Transverse colon (tissue), 4 donors: ENCODE data around the gene MAP2K6. TPM values are rescaled to one million over a fixed set of nuclear protein-coding genes. Genes with fewer than 3 reads are reported as not detected.

Experiments
- DNase-seq: peaks from one replicate; pipeline ENCODE4 v3.0.0-alpha.2; 2019
- H3K27ac ChIP-seq, 4 donors: fragments of 200-600 bp; sonication (generic); 2 replicates each; pipeline ENCODE4 v1.5.1; 2016 to 2018; ENCODE audit warnings: inconsistent platforms in 4 of 4
- H3K27me3 ChIP-seq: fragments of 200-600 bp; sonication (generic); 2 replicates; pipeline ENCODE4 v1.5.1; 2017; ENCODE audit warnings: inconsistent platforms
- H3K36me3 ChIP-seq, 4 donors: fragments of 200-600 bp; sonication (generic); 2 replicates each; pipeline ENCODE4 v1.5.1; 2017 to 2019; ENCODE audit warnings: inconsistent platforms in 4 of 4
- H3K4me1 ChIP-seq, 4 donors: fragments of 200-600 bp; sonication (generic); 2 replicates each; pipeline ENCODE4 v1.5.1; 2017 to 2020; ENCODE audit warnings: inconsistent platforms in 4 of 4
- H3K4me3 ChIP-seq, 4 donors: fragments of 200-600 bp; sonication (generic); 1 replicate in 1 of 4; 2 replicates in 3 of 4; pipeline versions ENCODE4 v1.5.1 to v1.6.1; 2017 to 2019; ENCODE audit warnings: inconsistent platforms in 4 of 4
- H3K9me3 ChIP-seq, 2 donors: fragments of 200-600 bp; sonication (generic); 2 replicates each; pipeline ENCODE4 v1.5.1; 2017 to 2019; ENCODE audit warnings: inconsistent platforms in 2 of 2
- CTCF ChIP-seq, 5 experiments: fragments of 200-600 bp in 3 of 5; fragments of 450-650 bp in 2 of 5; sonication (generic) in 3 of 5; IDR thresholded peaks; 1 replicate in 2 of 5; 2 replicates in 3 of 5; pipeline ENCODE4 v1.5.1; 2016 to 2017; ENCODE audit warnings: antibody characterized with exemption in 5 of 5, inconsistent platforms in 3 of 5, mild to moderate bottlenecking in 2 of 5, moderate library complexity in 1 of 5
- EP300 ChIP-seq: sonication (generic); formaldehyde crosslinking; IDR thresholded peaks from one replicate; pipeline ENCODE4 v1.6.1; 2017; ENCODE audit warnings: antibody characterized with exemption, low read depth
- POLR2A ChIP-seq: fragments of 450-650 bp; IDR thresholded peaks from one replicate; pipeline ENCODE4 v1.6.1; 2016; ENCODE audit warnings: antibody characterized with exemption, mild to moderate bottlenecking, moderate library complexity
- POLR2AphosphoS5 ChIP-seq, 3 donors: sonication (generic); formaldehyde crosslinking; IDR thresholded peaks; one replicate each; pipeline ENCODE4 v1.6.1; 2016; ENCODE audit warnings: antibody characterized with exemption in 3 of 3
- WGBS, 2 donors: methylation state at CpG; one replicate each; pipeline ENCODE4 v1.1.5; 2018; ENCODE audit warnings: low coverage in 1 of 2; 5-methylcytosine and 5-hydroxymethylcytosine counted together
- in situ Hi-C, 4 donors: fragments of 200-750 bp; cut with MboI; loops; one replicate each; pipeline versions ENCODE4 v1.15.0 to v1.15.1; 2017; ENCODE audit warnings: low sequenced_read_pairs in 3 of 4, low pct_ligation_motif_present in 1 of 4, low pct_unique_long_range_greater_than_20kb in 1 of 4
- intact Hi-C: fragments of 100-400 bp; cut with DNase I; formaldehyde crosslinking; loops from one replicate; pipeline ENCODE4 v1.15.1; 2023; ENCODE audit warnings: low total_unique reads
- total RNA-seq, 4 donors: library from RNA; depleted of rRNA; stranded (reverse); fragments of >200 nt; gene quantifications; one replicate each; pipeline ENCODE4 v1.1.0, GENCODE V29; 2016

The MAP2K6 gene
- total RNA-seq, 4 donors from 2014 or later: 16.1 to 50.7 (median 45.8) TPM

- H3K36me3 ChIP-seq: no peaks in the 10 kb centered on the region
- no peak overlapping the region for H3K4me3 ChIP-seq
- H3K27ac ChIP-seq: no peak overlapping the region
- in situ Hi-C loops: loop anchor here in 2 of 4 donors (25.0 kb wide), 1 partner anchor 572 kb away; the partner anchor contains the start of gene KCNJ2 (in 2 of the 2)
- no peak for DNase-seq
- TF ChIP-seq EP300 (no peak), POLR2AphosphoS5 (IDR thresholded peaks at IDR 0.05) (no peak), CTCF (IDR thresholded peaks at IDR 0.05) (no peak), POLR2A (no peak)
- 86 to 95% methylated on average over 1 of the region's 1 CpG for WGBS, 2 donors
- no peaks in the 10 kb centered on the region for H3K4me1 ChIP-seq
- H3K27me3 ChIP-seq: no peaks in the 10 kb centered on the region
- H3K9me3 ChIP-seq: no peaks in the 10 kb centered on the region
- intact Hi-C loops: no loop called here
Observed at GRCh38 chr17:69590671-69591070, 176.2 kb downstream of the MAP2K6 start.

GRCh38 chr17:69592692-69593350, 178.3 kb downstream of the MAP2K6 start:
- Histone ChIP-seq H3K27ac (no peak overlapping the region), H3K36me3 (no peaks in the 10 kb centered on the region), H3K9me3 (no peaks in the 10 kb centered on the region), H3K4me3 (no peak overlapping the region), H3K4me1 (no peaks in the 10 kb centered on the region), H3K27me3 (no peaks in the 10 kb centered on the region)
- DNase-seq: no peak
- in situ Hi-C loops (loop anchor here in 2 of 4 donors (25.0 kb wide), 1 partner anchor 569 kb away; the partner anchor contains the start of gene KCNJ2 (in 2 of the 2)), intact Hi-C loops (no loop called here)
- 63 to 64% methylated on average over 3 of the region's 3 CpGs for WGBS, 2 donors
- TF ChIP-seq POLR2AphosphoS5 (IDR thresholded peaks at IDR 0.05) (no peak), CTCF (IDR thresholded peaks at IDR 0.05) (no peak), POLR2A (no peak), EP300 (no peak)

- Histone ChIP-seq H3K27me3 (no peaks in the 10 kb centered on the region), H3K4me1 (no peaks in the 10 kb centered on the region), H3K36me3 (no peaks in the 10 kb centered on the region), H3K27ac (no peak overlapping the region), H3K4me3 (no peak overlapping the region), H3K9me3 (no peaks in the 10 kb centered on the region)
- intact Hi-C loops: no loop called here
- TF ChIP-seq POLR2A: no peak
- no peak for TF ChIP-seq POLR2AphosphoS5 (IDR thresholded peaks at IDR 0.05)
- TF ChIP-seq EP300: no peak
- TF ChIP-seq CTCF (IDR thresholded peaks at IDR 0.05): no peak
- DNase-seq: no peak
- WGBS, 2 donors: 94 to 100% methylated on average over 1 to 2 of the region's 2 CpGs
- in situ Hi-C loops: loop anchor here in 2 of 4 donors (25.0 kb wide), 1 partner anchor 569 kb away; the partner anchor contains the start of gene KCNJ2 (in 2 of the 2)
Observed at GRCh38 chr17:69593351-69593715, 178.8 kb downstream of the MAP2K6 start.

- no peaks in the 10 kb centered on the region for H3K36me3 ChIP-seq
- in situ Hi-C loops: loop anchor here in 2 of 4 donors (25.0 kb wide), 1 partner anchor 569 kb away; the partner anchor contains the start of gene KCNJ2 (in 2 of the 2)
- TF ChIP-seq POLR2AphosphoS5 (IDR thresholded peaks at IDR 0.05) (no peak), POLR2A (no peak)
Observed at GRCh38 chr17:69593716-69594115, 179.2 kb downstream of the MAP2K6 start.

More at GRCh38 chr17:69593716-69594115, 179.2 kb downstream of the MAP2K6 start:
- Histone ChIP-seq H3K27ac (no peak overlapping the region), H3K9me3 (no peaks in the 10 kb centered on the region), H3K4me3 (no peak overlapping the region), H3K27me3 (no peaks in the 10 kb centered on the region), H3K4me1 (no peaks in the 10 kb centered on the region)
- DNase-seq: no peak
- intact Hi-C loops: no loop called here
- WGBS, 2 donors: 94 to 98% methylated on average over 2 of the region's 2 CpGs
